GM10266 (cell line): ENCODE results near the gene TEAD2.

Experiments
- DNase-seq: peaks from one replicate; pipeline ENCODE4 v3.0.0; 2012; ENCODE audit errors: extremely low spot score
- CTCF ChIP-seq: IDR thresholded peaks from 2 replicates; pipeline ENCODE4 v1.5.1; 2012; ENCODE audit warnings: mild to moderate bottlenecking, low read depth; ENCODE audit not compliant: control insufficient read depth, insufficient read depth; ENCODE audit errors: missing control alignments

TEAD2 gene

GRCh38 chr19:49403404-49404187 lies 41.4 kb upstream of the TEAD2 start:
- TF ChIP-seq CTCF = no peak
- peak; percentile 13 for DNase-seq

- DNase-seq = no peak
- TF ChIP-seq CTCF = no peak
Observed at GRCh38 chr19:49400029-49400428, 37.8 kb upstream of the TEAD2 start.

GRCh38 chr19:49398931-49399330 lies 36.7 kb upstream of the TEAD2 start:
- DNase-seq = no peak
- no peak for TF ChIP-seq CTCF

GRCh38 chr19:49398001-49398615 lies 35.9 kb upstream of the TEAD2 start:
- DNase-seq = no peak
- no peak for TF ChIP-seq CTCF

GRCh38 chr19:49396738-49397505 lies 34.7 kb upstream of the TEAD2 start:
- no peak for DNase-seq

GRCh38 chr19:49395581-49396407 lies 33.6 kb upstream of the TEAD2 start:
- TF ChIP-seq CTCF = no peak
- no peak for DNase-seq

More at GRCh38 chr19:49396738-49397505, 34.7 kb upstream of the TEAD2 start:
- TF ChIP-seq CTCF = no peak
